ENCODE results near the gene RNF166.

RNF166 gene

GRCh38 chr16:88753602-88754001 lies 47.4 kb upstream of the RNF166 start:
- TF ChIP-seq EZH2phosphoT487 (IDR thresholded peaks at IDR 0.05; ENCODE audit: borderline replicate concordance, low read length) (no peak), CTCF (IDR thresholded peaks at IDR 0.05; ENCODE audit: low read depth, low read length, poor library complexity, severe bottlenecking) (no peak)
- Histone ChIP-seq H3K27me3 (ENCODE audit: control insufficient read depth, low read length) (no peaks in the 10 kb centered on the region), H3K36me3 (ENCODE audit: control insufficient read depth, low read length) (peaks cover 16% of the 10 kb centered on the region), H3K4me2 (ENCODE audit: low read length) (no peak overlapping the region), H3K4me3 (ENCODE audit: low read length) (no peak overlapping the region), H3K9me2 (replicated peaks; ENCODE audit: control insufficient read depth, low read length) (no peaks in the 10 kb centered on the region), H3F3A (ENCODE audit: control insufficient read depth, insufficient read depth) (no peaks in the 10 kb centered on the region), H3K27ac (ENCODE audit: low read depth, low read length) (no peak overlapping the region), H3K4me1 (ENCODE audit: control insufficient read depth, low read length) (peaks cover under 1% of the 10 kb centered on the region), H3K9me3 (ENCODE audit: control insufficient read depth, insufficient read depth, low read length) (no peaks in the 10 kb centered on the region), H3K79me2 (ENCODE audit: control insufficient read depth, low read length) (peaks cover 83% of the 10 kb centered on the region), H4K20me1 (ENCODE audit: control insufficient read depth, insufficient read depth, low read depth, low read length) (peaks cover 8% of the 10 kb centered on the region; the same call in 1 of the 2 replicates)

DNA sequence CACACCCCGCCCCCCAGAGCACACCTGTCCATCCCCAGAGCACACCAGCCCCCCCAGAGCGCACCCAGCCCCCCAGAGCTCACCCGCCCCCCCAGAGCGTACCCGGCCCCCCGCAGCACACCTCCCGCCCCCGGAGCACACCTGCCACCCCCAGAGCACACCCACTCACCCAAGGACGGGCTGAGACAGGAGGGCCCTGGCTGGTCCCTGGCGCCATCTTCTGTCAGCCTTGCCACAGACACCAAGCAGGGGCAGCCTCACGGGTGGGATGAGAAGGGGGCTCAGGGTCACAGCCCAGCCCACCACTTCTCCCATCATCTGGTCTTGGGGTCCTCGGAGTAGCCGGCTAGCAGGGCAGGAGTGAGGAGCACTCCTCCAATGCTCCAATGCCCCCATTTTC lies 47.0 kb upstream of the RNF166 start:
- no peak overlapping the region for H3K27ac ChIP-seq (ENCODE audit: low read depth, low read length)
- H3K79me2 ChIP-seq (ENCODE audit: control insufficient read depth, low read length), result peaks cover 83% of the 10 kb centered on the region
- peaks cover 4% of the 10 kb centered on the region for H3K4me1 ChIP-seq (ENCODE audit: control insufficient read depth, low read length)
- peaks cover 17% of the 10 kb centered on the region for H3K36me3 ChIP-seq (ENCODE audit: control insufficient read depth, low read length)
- H3K27me3 ChIP-seq (ENCODE audit: control insufficient read depth, low read length), result no peaks in the 10 kb centered on the region
- H3K4me2 ChIP-seq (ENCODE audit: low read length), result no peak overlapping the region
- TF ChIP-seq EZH2phosphoT487 (IDR thresholded peaks at IDR 0.05; ENCODE audit: borderline replicate concordance, low read length) (no peak), CTCF (IDR thresholded peaks at IDR 0.05; ENCODE audit: low read depth, low read length, poor library complexity, severe bottlenecking) (no peak)
- H3F3A ChIP-seq (ENCODE audit: control insufficient read depth, insufficient read depth), result no peaks in the 10 kb centered on the region
- no peaks in the 10 kb centered on the region for H3K9me3 ChIP-seq (ENCODE audit: control insufficient read depth, insufficient read depth, low read length)
- peaks cover 8% of the 10 kb centered on the region; the same call in 1 of the 2 replicates for H4K20me1 ChIP-seq (ENCODE audit: control insufficient read depth, insufficient read depth, low read depth, low read length)
- H3K9me2 ChIP-seq (replicated peaks; ENCODE audit: control insufficient read depth, low read length), result no peaks in the 10 kb centered on the region
- H3K4me3 ChIP-seq (ENCODE audit: low read length), result no peak overlapping the region

GRCh38 chr16:88752386-88753002 lies 46.3 kb upstream of the RNF166 start:
- Histone ChIP-seq H3K4me2 (ENCODE audit: low read length) (no peak overlapping the region), H3K79me2 (ENCODE audit: control insufficient read depth, low read length) (peaks cover 83% of the 10 kb centered on the region), H3K27ac (ENCODE audit: low read depth, low read length) (no peak overlapping the region), H3F3A (ENCODE audit: control insufficient read depth, insufficient read depth) (0 out of 2 replicates have a peak, but pooled peaks cover 1% of the 10 kb centered on the region), H3K9me3 (ENCODE audit: control insufficient read depth, insufficient read depth, low read length) (no peaks in the 10 kb centered on the region), H3K9me2 (replicated peaks; ENCODE audit: control insufficient read depth, low read length) (no peaks in the 10 kb centered on the region), H3K27me3 (ENCODE audit: control insufficient read depth, low read length) (no peaks in the 10 kb centered on the region), H3K4me3 (ENCODE audit: low read length) (no peak overlapping the region), H3K4me1 (ENCODE audit: control insufficient read depth, low read length) (peaks cover 11% of the 10 kb centered on the region), H4K20me1 (ENCODE audit: control insufficient read depth, insufficient read depth, low read depth, low read length) (peaks cover 7% of the 10 kb centered on the region; the same call in 1 of the 2 replicates), H3K36me3 (ENCODE audit: control insufficient read depth, low read length) (peaks cover 24% of the 10 kb centered on the region)
- TF ChIP-seq EZH2phosphoT487 (IDR thresholded peaks at IDR 0.05; ENCODE audit: borderline replicate concordance, low read length) (no peak), CTCF (IDR thresholded peaks at IDR 0.05; ENCODE audit: low read depth, low read length, poor library complexity, severe bottlenecking) (no peak)

Data from DOHH2 (cell line).